ENCODE measurements around the gene PTPDC1.

The PTPDC1 gene

DNA sequence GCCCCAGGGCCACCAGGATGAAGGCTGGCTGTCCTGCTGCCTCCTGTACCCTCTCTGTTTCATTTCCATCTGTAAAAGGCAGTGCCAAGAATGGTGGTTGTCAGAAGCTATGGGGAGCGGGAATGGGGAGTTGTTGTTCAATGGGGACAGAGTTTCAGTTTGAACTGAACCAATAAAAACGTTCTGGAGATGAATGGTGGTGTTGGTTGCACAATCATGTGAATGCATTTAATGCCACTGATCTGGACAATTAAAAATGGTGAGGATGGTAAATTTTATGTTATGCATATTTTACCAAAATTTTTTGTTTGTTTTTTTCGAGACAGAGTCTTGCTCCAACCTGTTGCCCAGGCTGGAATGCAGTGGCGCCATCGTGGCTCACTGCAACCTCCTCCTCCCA lies 58.1 kb downstream of the PTPDC1 start:
- DNase-seq, result no peak

GRCh38 chr9:94144394-94144793 lies 60.1 kb downstream of the PTPDC1 start:
- DNase-seq, result no peak

DNA sequence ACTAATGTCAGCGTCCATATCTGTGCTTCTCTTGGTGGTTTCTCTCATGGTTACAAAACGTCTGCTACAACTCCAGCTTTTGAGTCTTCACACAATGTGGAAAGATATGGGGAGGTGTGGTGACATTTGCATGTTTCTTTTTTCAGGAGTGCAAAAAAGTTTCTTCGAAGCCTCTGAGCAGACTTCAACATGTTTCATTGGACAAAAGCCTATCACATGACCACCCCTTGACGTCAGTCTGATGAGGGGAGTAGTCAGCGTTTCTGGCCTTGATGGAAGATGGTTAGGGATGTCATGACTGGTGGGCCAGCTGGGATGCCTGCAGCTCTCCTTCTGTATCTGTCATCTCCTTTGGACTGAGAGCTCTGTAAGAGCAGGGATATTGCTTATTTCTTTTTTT lies 61.4 kb downstream of the PTPDC1 start:
- DNase-seq, result no peak

DNA sequence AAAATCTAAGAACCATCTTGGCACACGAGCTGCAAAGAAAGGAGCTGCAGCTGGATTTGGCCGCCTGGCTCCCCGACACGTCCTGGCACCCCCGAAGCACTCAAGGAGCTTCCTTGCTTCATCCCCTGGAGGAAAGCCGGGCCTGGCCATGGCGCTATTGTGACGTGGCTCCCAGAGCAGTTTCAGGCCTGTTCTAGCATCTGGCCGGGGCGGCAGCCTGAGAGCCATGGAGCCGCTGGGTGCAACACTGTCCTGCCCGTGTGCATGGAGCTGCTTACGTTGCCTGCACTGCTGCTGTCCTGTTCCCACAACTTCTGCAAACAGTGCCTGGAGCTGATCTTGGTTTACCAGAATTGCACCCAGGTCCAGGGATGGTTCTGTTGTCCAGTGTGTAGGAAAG lies 63.5 kb downstream of the PTPDC1 start:
- DNase-seq, result no peak

GRCh38 chr9:94148419-94148818 lies 64.2 kb downstream of the PTPDC1 start:
- DNase-seq, result no peak

GRCh38 chr9:94149696-94150095 lies 65.4 kb downstream of the PTPDC1 start:
- DNase-seq, result no peak

- no peak for DNase-seq
Measured at GRCh38 chr9:94150279-94150828, 66.1 kb downstream of the PTPDC1 start.

DNA sequence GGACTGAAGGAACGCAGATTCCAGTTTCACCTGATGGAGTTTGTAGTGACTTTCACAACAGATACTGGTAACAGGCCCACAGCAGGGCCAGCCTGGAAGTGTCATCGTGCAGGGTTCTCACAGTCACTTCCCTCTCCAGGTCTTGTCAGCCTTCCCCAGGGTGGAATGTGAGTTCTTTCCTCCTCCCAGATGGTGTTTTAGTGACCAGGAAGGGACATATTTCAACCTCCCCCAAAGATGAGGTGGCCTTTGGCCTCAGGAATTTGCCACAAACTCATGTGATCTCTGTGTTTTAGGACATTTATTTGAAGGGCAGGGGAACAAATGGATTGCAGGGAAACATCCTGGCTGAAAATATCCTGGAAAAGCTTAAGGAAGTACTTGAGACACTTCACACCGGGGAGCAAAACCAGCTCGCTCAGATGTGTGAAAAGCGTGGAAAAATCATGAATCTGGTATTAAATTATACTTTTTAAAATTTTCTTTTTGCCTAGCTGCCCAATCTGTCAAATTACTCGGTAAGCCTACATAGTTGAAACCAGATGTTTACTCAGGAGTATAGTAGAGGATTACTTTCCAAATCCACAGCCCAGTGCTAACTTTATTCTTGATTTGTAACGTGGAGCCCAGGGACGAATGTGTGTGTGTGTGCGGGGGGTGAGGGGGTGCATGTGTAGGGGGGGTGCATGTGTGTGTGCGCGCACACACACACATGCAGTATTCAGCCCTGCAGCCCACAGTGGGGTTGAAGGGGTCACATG lies 66.8 kb downstream of the PTPDC1 start:
- no peak for DNase-seq

GRCh38 chr9:94153905-94154304 lies 69.6 kb downstream of the PTPDC1 start:
- DNase-seq, result no peak

DNA sequence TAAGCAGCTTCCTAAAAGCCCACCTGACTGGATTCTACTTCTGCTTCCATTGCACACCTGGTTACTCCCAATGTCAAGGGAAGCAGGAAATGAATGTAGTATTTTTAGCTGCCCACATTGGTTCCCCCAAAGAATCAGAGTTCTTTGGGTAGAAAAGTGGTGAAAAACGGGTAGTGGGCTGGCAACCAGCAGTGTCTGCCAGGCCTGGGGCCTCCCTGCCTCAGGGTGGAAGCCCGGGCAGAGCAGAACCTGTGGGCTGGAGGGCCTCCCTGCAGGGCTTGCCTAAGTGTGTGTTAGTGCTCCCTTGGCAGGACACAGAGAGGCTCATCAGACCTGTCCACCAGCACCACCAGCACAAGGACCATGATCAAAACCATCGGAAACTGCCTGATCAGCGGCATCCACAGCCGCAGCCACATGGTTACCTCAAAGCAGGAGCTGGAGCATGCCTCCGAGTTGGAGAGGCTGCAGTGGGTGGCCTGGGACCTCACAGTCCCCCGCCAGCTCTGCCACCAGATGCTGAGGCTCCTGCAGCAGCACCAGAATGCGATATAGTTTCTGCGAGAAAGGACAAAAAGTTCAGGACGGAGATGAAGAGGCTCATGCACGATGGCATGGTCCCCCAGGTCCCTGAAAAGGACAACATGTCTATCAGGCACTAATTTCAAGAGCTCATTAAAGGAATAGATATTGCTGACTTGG lies 72.2 kb downstream of the PTPDC1 start:
- DNase-seq, result no peak

DNA sequence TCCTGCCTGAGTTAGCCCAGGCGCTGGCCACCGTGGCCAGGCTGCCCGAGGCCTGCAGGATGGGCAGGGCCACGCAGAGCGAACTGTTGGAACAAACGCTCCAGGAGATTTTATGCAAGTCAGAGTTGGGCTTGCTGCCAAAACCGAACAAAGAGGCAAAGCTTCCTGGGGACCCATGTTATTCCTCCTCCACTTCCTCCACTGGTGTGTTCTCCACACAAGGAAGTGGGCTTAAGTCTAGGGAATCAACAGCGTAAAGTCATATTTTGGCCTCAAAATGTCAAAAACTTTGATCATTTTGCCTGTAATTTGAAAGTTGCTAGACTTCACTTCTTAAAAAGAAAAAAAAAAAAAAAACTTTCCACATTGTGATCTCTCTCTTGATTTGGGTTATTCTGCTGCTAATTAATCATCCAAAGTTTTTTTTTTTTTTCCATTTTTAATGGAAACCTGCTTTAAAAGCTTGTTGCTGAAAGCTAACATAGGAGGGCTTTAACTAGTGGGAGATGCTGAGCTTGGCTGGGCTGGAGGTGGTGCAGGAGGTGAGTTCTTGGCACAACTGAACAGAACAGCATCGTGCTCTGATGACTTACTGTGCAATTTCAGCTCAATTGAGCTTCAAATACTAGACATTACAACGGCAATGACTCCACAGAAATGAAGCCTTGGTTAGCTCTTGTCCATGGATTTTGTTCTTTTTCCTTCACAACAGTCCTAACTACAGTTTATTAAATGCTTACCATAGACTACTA lies 73.0 kb downstream of the PTPDC1 start:
- no peak for DNase-seq
